SK-N-SH (cell line): Measurements from ENCODE around the gene SGCE. TPM values are rescaled to one million over a fixed set of nuclear protein-coding genes. Genes with fewer than 3 reads are reported as not detected.

ENCODE experiments used
- CTCF ChIA-PET: fragments of 300-600, 350-600 bp; formaldehyde crosslinking; extraction: SDS; loops from one replicate; lab custom pipeline; 2021; lab: Yijun Ruan, JAX
- POLR2A ChIA-PET: fragments of 350-600 bp; sonication (Branson Sonifier 250); formaldehyde crosslinking; extraction: SDS; loops from one replicate; lab custom pipeline; 2020; ENCODE audit warnings: antibody characterized with exemption, inconsistent platforms; lab: Yijun Ruan, JAX
- DNase-seq: peaks from one replicate; pipeline ENCODE4 v3.0.0; 2012
- H2AFZ ChIP-seq: fragments of 200-600 bp; sonication (generic); 2 replicates; pipeline ENCODE4 v1.8.1; 2016; ENCODE audit warnings: antibody characterized with exemption, mild to moderate bottlenecking, low read depth
- H3F3A ChIP-seq: fragments of 200-600 bp; sonication (generic); replicated peaks from 2 replicates; pipeline ENCODE3; 2016; ENCODE audit warnings: antibody characterized with exemption, mild to moderate bottlenecking; ENCODE audit not compliant: insufficient read depth
- H3K27ac ChIP-seq, 2 experiments: fragments of 200-500 bp in 1 of 2; fragments of 200-600 bp in 1 of 2; sonication (Bioruptor generic) in 1 of 2; sonication (generic), shearing (Covaris generic) in 1 of 2; 2 replicates each; pipeline versions ENCODE4 v1.5.1 to v1.6.1; 2014 to 2016; ENCODE audit warnings: low read depth in 2 of 2, inconsistent platforms in 1 of 2, low read length in 1 of 2, mild to moderate bottlenecking in 1 of 2, mixed read lengths in 1 of 2
- H3K27me3 ChIP-seq: fragments of 200-600 bp; sonication (generic), shearing (Covaris generic); 2 replicates; pipeline ENCODE4 v1.6.1; 2016; ENCODE audit warnings: mixed run types; ENCODE audit not compliant: insufficient read depth
- H3K36me3 ChIP-seq, 2 experiments: fragments of 200-500 bp in 1 of 2; fragments of 200-600 bp in 1 of 2; sonication (Bioruptor generic) in 1 of 2; sonication (generic) in 1 of 2; replicated peaks in 1 of 2; 2 replicates each; pipeline versions ENCODE3 to v1.5.1; 2014 to 2016; ENCODE audit warnings: low read length in 1 of 2, mild to moderate bottlenecking in 1 of 2; ENCODE audit not compliant: insufficient read depth in 2 of 2, control insufficient read depth in 1 of 2
- H3K4me1 ChIP-seq, 2 experiments: fragments of 200-500 bp in 1 of 2; fragments of 200-600 bp in 1 of 2; sonication (Bioruptor generic) in 1 of 2; sonication (generic), shearing (Covaris generic) in 1 of 2; 2 replicates each; pipeline versions ENCODE4 v1.5.1 to v1.6.1; 2014 to 2016; ENCODE audit warnings: low read depth in 1 of 2, low read length in 1 of 2, mixed run types in 1 of 2; ENCODE audit not compliant: insufficient read depth in 2 of 2, control insufficient read depth in 1 of 2
- H3K4me2 ChIP-seq: fragments of 200-600 bp; sonication (generic), shearing (Covaris generic); 2 replicates; pipeline ENCODE4 v1.6.1; 2017; ENCODE audit warnings: mixed run types
- H3K4me3 ChIP-seq, 2 experiments: fragments of 200-500 bp in 1 of 2; fragments of 200-600 bp in 1 of 2; sonication (Bioruptor generic) in 1 of 2; sonication (generic), shearing (Covaris generic) in 1 of 2; 2 replicates each; pipeline versions ENCODE4 v1.5.1 to v1.8.1; 2014 to 2016; ENCODE audit warnings: low read depth in 2 of 2, inconsistent platforms in 1 of 2, low read length in 1 of 2, mild to moderate bottlenecking in 1 of 2, mixed read lengths in 1 of 2, moderate library complexity in 1 of 2
- H3K79me2 ChIP-seq: fragments of 200-600 bp; sonication (generic); 2 replicates; pipeline ENCODE4 v1.8.1; 2017; ENCODE audit warnings: mild to moderate bottlenecking; ENCODE audit not compliant: insufficient read depth
- H3K9ac ChIP-seq: fragments of 200-600 bp; sonication (generic); 2 replicates; pipeline ENCODE4 v1.6.1; 2017; ENCODE audit warnings: mixed run types
- H3K9me2 ChIP-seq: fragments of 200-600 bp; sonication (generic); 2 replicates; pipeline ENCODE4 v1.6.1; 2017; ENCODE audit warnings: mixed run types
- H3K9me3 ChIP-seq: fragments of 200-600 bp; sonication (generic); 2 replicates; pipeline ENCODE4 v1.6.1; 2017; ENCODE audit warnings: mixed run types, mild to moderate bottlenecking, moderate library complexity
- H4K20me1 ChIP-seq: fragments of 200-600 bp; sonication (generic); 2 replicates; pipeline ENCODE4 v1.6.1; 2017; ENCODE audit warnings: mild to moderate bottlenecking, mixed run types; ENCODE audit not compliant: insufficient read depth
- ELF1 ChIP-seq: IDR thresholded peaks from 2 replicates; pipeline ENCODE4 v1.4.0; 2012
- FOSL2 ChIP-seq: IDR thresholded peaks from 2 replicates; pipeline ENCODE4 v1.4.0; 2012; ENCODE audit warnings: low read depth, mild to moderate bottlenecking, moderate library complexity, borderline replicate concordance
- FOXM1 ChIP-seq: IDR thresholded peaks from 2 replicates; pipeline ENCODE4 v1.4.0; 2012; ENCODE audit warnings: low read depth, mild to moderate bottlenecking
- GATA2 ChIP-seq: sonication (generic); formaldehyde crosslinking; IDR thresholded peaks from 2 replicates; pipeline ENCODE4 v1.5.0; 2020; ENCODE audit warnings: mild to moderate bottlenecking, missing genetic modification reagents
- MXI1 ChIP-seq: IDR thresholded peaks from 2 replicates; pipeline ENCODE4 v1.6.1; 2012; ENCODE audit warnings: mild to moderate bottlenecking, low read depth, low read length, improper control_type of control experiment
- NFIC ChIP-seq: IDR thresholded peaks from 2 replicates; pipeline ENCODE4 v1.4.0; 2012; ENCODE audit warnings: borderline replicate concordance
- POLR2AphosphoS5 ChIP-seq: IDR thresholded peaks from 2 replicates; pipeline ENCODE4 v1.6.1; 2012; ENCODE audit warnings: low read depth, low read length
- RCOR1 ChIP-seq: fragments of 150-350 bp; IDR thresholded peaks from 2 replicates; pipeline ENCODE4 v1.6.1; 2017; ENCODE audit warnings: antibody characterized with exemption, low read length
- SIN3A ChIP-seq: IDR thresholded peaks from 2 replicates; pipeline ENCODE4 v1.6.1; 2012; ENCODE audit warnings: low read depth, mild to moderate bottlenecking, low read length, moderate library complexity, borderline replicate concordance
- SMC3 ChIP-seq: IDR thresholded peaks from 2 replicates; pipeline ENCODE4 v1.6.1; 2012; ENCODE audit warnings: low read depth, low read length, improper control_type of control experiment
- YY1 ChIP-seq: IDR thresholded peaks from 2 replicates; pipeline ENCODE4 v1.4.0; 2012; ENCODE audit warnings: low read depth, mild to moderate bottlenecking
- WGBS: methylation state at CpG from one replicate; pipeline ENCODE4 v1.1.6; 2017; ENCODE audit warnings: low lambda C conversion rate; 5-methylcytosine and 5-hydroxymethylcytosine counted together
- polyA plus RNA-seq, 3 experiments: library from polyadenylated mRNA; depleted of rRNA; stranded (reverse); fragments of >200 nt; gene quantifications; 2 replicates each; pipeline ENCODE4 v1.2.3, GENCODE V29; 2012
- TF ChIP-seq, protein P1 (sequence below): fragments of 200-600 bp; sonication (generic); IDR thresholded peaks from 2 replicates; pipeline ENCODE4 v1.6.1; 2017; ENCODE audit warnings: antibody characterized with exemption, mild to moderate bottlenecking, moderate library complexity
- TF ChIP-seq, protein P2 (sequence below): IDR thresholded peaks from 2 replicates; pipeline ENCODE4 v1.4.0; 2012; ENCODE audit warnings: low read depth

Gene SGCE
- polyA plus RNA-seq, 1 of the 3 experiments (the other 2 are of a cell fraction) = 69.5 TPM

DNA sequence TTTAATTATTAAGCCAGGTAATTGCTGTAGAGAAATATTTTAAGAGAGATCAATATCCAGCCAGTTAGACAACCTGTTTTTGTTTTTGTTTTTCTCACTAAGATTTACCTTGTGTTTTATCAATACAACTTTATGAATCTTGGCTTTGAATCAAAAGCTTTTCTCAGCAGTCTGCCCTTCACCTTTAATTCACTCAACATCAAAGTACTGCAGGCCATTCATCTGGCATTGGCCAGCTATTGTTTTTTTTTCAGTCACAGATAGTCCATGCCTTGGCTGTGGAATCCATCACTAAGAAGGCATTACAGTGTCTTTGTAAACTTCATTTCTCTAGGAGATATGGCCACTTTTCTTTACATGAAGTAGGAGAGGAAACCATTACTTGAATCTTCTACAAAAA, 20.2 kb downstream of the SGCE start:
- ChIA-PET POLR2A (no interaction called here), CTCF (interaction anchor here (1.3 to 1.5 kb wide), 3 partner anchors 10 to 14 kb away, joined by 3 to 6 read pairs (median 3); no protein-coding TSS in a partner anchor)
- H4K20me1 ChIP-seq = peaks cover 15% of the 10 kb centered on the region
- H3K27me3 ChIP-seq = no peaks in the 10 kb centered on the region
- no peak overlapping the region for H3K27ac ChIP-seq
- DNase-seq = no peak
- H2AFZ ChIP-seq = no peak overlapping the region
- no peak overlapping the region for H3K9ac ChIP-seq
- peaks cover 31% of the 10 kb centered on the region for H3K79me2 ChIP-seq
- H3K4me1 ChIP-seq = peaks cover 8 to 27% of the 10 kb centered on the region in 2 experiments
- H3K9me3 ChIP-seq = no peaks in the 10 kb centered on the region
- peaks cover 17% of the 10 kb centered on the region for H3F3A ChIP-seq
- H3K4me3 ChIP-seq = no peak overlapping the region
- H3K9me2 ChIP-seq = no peaks in the 10 kb centered on the region
- no peak overlapping the region for H3K4me2 ChIP-seq
- TF ChIP-seq, protein P1, sequence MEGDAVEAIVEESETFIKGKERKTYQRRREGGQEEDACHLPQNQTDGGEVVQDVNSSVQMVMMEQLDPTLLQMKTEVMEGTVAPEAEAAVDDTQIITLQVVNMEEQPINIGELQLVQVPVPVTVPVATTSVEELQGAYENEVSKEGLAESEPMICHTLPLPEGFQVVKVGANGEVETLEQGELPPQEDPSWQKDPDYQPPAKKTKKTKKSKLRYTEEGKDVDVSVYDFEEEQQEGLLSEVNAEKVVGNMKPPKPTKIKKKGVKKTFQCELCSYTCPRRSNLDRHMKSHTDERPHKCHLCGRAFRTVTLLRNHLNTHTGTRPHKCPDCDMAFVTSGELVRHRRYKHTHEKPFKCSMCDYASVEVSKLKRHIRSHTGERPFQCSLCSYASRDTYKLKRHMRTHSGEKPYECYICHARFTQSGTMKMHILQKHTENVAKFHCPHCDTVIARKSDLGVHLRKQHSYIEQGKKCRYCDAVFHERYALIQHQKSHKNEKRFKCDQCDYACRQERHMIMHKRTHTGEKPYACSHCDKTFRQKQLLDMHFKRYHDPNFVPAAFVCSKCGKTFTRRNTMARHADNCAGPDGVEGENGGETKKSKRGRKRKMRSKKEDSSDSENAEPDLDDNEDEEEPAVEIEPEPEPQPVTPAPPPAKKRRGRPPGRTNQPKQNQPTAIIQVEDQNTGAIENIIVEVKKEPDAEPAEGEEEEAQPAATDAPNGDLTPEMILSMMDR = no peak
- no peak for TF ChIP-seq MXI1
- TF ChIP-seq YY1 = no peak
- TF ChIP-seq POLR2AphosphoS5 = no peak
- peaks cover 10 to 24% of the 10 kb centered on the region in 2 experiments for H3K36me3 ChIP-seq

DNA sequence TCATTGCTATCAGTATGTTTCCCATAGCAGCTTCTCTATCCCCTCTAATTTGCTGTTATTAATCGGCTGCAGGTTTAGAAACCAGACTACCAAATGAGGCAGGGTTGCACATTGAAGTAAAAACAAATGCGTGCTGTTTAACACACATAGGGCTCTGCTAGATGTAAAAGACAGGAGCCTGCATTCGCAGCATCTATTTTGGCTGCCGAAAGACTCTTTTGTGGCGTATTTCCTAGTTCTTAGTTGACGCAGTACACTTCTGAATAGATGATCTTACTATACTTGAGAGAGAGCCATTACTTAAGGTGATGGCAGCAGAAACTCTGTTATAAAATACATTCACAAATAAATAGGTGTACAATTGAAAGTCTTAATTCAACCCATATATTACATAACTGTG, 21.4 kb downstream of the SGCE start:
- Histone ChIP-seq H3K27ac (no peak overlapping the region), H4K20me1 (peaks cover 15% of the 10 kb centered on the region), H3K9me3 (no peaks in the 10 kb centered on the region), H3K4me1 (peaks cover 11 to 29% of the 10 kb centered on the region in 2 experiments), H3K27me3 (no peaks in the 10 kb centered on the region), H3K9me2 (no peaks in the 10 kb centered on the region), H3F3A (peaks cover 17% of the 10 kb centered on the region), H3K79me2 (peaks cover 37% of the 10 kb centered on the region), H3K4me2 (no peak overlapping the region), H2AFZ (no peak overlapping the region), H3K4me3 (no peak overlapping the region), H3K9ac (no peak overlapping the region), H3K36me3 (peaks cover 10 to 22% of the 10 kb centered on the region in 2 experiments)
- WGBS = 95% methylated on average over 6 of the region's 6 CpGs
- POLR2A ChIA-PET = no interaction called here
- CTCF ChIA-PET = interaction anchor here (0.6 to 1.8 kb wide), 2 partner anchors 21 to 345 kb away, joined by 3 to 4 read pairs; partner anchors contain the start of gene SGCE
- no peak for DNase-seq
- TF ChIP-seq SMC3 (no peak), FOXM1 (no peak), RCOR1 (no peak), NFIC (no peak), SIN3A (no peak), YY1 (no peak), ELF1 (no peak), GATA2 (no peak), FOSL2 (no peak)
- TF ChIP-seq, protein P2, sequence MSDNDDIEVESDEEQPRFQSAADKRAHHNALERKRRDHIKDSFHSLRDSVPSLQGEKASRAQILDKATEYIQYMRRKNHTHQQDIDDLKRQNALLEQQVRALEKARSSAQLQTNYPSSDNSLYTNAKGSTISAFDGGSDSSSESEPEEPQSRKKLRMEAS = no peak
